Measurements from ENCODE around the gene SEZ6L2.

GRCh38 chr16:29876594-29877249, 22.6 kb downstream of the SEZ6L2 start:
- TF ChIP-seq POLR2A (IDR thresholded peaks at IDR 0.05), result no peak
- TF ChIP-seq, protein P1, sequence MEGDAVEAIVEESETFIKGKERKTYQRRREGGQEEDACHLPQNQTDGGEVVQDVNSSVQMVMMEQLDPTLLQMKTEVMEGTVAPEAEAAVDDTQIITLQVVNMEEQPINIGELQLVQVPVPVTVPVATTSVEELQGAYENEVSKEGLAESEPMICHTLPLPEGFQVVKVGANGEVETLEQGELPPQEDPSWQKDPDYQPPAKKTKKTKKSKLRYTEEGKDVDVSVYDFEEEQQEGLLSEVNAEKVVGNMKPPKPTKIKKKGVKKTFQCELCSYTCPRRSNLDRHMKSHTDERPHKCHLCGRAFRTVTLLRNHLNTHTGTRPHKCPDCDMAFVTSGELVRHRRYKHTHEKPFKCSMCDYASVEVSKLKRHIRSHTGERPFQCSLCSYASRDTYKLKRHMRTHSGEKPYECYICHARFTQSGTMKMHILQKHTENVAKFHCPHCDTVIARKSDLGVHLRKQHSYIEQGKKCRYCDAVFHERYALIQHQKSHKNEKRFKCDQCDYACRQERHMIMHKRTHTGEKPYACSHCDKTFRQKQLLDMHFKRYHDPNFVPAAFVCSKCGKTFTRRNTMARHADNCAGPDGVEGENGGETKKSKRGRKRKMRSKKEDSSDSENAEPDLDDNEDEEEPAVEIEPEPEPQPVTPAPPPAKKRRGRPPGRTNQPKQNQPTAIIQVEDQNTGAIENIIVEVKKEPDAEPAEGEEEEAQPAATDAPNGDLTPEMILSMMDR (IDR thresholded peaks at IDR 0.05), result no peak

All from tibial nerve (tissue), 3 donors.